HG03066 (cell line): ENCODE results near the gene LUZP4.
"Not testable (repeated sequence)": the region's sequence is repeated elsewhere in the genome, so short reads cannot be mapped to it uniquely, and the experiment has no call there.

Source experiments
- ATAC-seq: cut with Tn5 transposase; IDR thresholded peaks from one replicate; pipeline ENCODE4 v1.9.1; 2021; ENCODE audit warnings: low read depth; ENCODE audit not compliant: unreplicated experiment

The LUZP4 gene, protein sequence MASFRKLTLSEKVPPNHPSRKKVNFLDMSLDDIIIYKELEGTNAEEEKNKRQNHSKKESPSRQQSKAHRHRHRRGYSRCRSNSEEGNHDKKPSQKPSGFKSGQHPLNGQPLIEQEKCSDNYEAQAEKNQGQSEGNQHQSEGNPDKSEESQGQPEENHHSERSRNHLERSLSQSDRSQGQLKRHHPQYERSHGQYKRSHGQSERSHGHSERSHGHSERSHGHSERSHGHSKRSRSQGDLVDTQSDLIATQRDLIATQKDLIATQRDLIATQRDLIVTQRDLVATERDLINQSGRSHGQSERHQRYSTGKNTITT

DNA sequence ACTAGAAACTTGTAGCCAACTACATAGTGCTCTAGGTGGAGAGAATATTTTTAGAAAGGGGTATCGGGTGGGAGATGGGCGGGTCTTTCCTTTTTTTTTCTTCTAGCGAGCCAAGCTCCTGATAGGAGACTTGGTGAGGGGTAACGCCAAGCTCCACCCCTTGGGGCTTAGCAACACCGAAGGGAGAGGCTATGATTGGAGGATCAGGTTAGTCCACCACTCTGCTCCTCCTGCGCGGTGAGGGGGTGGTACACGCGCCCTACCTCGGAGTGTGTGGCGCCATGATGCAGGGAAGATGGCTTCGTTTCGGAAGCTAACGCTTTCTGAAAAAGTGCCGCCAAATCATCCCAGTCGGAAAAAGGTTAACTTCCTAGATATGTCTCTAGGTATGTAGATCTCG is at the start of gene LUZP4:
Gene LUZP4, plus strand, starts transcription at position 251 of the 400 bp plus-strand sequence. Its CDS starts 45 bp downstream, at position 296.
- ATAC-seq, result no peak

DNA sequence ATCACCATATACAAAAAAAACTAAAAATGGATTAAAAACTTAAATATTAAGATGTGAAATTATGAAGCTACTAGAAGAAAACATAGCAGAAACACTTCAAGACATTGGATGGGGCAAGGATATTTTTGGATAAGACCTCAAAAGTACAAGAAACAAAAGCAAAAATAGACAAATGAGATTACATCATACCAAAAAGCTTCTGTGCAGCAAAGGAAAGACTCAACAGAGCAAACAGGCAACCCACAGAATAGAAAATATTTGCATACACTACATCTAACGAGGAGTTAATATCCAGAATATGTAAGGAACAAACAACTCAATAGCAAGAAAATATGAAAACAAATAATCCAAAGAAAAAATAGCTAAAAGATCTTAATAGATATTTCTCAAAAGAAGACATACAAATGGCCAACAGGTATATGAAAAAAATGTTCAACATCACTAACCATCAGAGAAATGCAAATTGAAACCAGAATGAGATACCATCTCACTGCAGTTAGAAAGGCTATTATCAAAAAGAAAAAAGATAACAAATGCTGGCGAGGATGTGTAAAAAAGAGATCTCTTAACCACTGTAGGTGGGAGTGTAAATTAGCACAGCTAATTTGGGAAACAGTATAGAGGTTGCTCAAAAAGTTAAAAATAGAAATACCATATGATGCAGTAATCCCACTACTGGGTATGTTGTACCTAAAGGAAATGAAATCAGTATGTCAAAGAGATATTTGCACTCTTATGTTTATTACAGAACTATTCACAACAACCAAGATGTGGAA is 37.9 kb upstream of the LUZP4 start:
- ATAC-seq, result no peak

DNA sequence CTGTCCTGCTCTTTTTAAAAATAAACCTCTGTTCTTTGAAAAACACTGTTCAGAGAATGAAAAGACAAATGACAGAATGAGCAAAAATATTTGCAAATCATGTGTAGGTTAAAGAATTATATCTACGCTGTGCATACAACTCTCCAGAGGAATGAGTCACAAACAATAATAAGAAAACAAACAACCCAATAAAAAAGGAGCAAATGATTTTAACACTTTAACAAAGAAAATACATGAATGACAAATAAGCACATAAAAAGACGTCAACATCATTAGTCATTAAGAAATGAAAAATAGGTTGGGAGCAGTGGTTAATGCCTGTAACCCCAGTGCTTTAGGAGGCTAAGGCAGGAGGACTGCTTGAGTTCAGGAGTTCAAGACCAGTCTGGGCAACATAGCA is 34.5 kb upstream of the LUZP4 start:
- ATAC-seq, result no peak

DNA sequence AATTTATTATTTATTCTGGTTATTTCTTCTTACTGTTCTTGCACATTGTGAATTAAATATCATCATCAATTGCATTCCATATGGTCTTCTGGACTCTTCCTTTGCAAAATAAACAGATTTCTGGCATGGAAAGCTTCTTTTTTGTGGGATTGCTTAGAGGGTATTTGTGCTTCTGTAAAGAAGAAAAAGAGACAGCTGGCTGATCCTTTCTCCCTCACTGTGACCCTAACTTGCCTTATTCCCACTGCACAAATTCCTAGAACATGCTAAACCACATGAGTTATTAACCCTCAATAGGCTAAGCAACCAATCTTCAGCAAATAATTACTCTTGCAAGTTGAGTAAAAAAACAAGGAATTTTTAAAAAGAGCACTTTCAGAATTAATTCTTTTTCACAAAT is 31.8 kb upstream of the LUZP4 start:
- no peak for ATAC-seq

DNA sequence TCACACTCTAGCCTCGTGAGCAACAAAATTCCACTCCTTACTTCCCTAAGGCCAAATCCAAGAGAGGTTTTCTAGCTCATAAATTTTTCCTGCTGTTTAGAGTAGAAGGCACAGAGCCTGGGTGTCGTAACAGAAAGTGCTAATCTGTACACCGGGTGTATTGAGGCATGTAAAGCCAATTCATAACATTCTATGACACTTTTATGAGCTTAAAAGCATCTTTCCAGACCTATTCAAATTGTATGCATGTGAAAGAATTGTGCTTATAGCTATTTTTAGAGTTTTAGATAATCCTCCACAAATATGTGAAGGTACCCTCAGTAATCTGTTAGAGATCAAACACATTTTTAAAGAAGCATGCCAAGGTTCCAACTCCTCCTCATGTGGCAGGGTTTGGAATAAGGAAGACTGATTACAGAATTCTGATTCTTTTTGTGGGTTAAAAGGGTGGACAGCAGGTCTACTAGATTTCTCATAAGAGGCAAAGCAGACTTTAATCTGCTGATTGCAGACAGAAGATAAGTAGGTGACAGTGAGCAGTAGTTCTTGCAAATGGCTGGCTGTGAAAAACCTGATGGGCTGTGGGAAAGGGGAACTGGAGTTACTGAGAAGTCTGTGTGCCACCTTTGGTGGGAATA is 30.2 kb upstream of the LUZP4 start:
- ATAC-seq, result no peak

DNA sequence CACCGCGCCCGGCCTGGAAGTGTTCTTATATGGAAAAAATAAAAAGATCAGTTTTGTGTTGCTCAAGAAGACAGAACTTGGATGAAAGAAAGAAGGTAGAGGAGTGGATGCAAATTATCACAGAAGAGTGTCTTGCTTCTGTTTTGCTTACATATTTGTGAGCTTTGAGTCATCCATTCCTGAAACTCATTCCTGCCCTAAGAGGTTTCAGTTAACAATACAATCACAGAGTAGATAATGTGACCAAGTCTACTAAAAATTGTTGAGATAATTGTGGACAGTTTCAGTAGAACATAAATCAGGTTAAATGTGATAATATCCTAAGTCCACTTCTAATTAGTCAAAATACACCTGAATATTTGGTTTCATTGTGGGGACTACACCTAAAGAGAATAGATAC is 29.2 kb upstream of the LUZP4 start:
- ATAC-seq, result no peak

DNA sequence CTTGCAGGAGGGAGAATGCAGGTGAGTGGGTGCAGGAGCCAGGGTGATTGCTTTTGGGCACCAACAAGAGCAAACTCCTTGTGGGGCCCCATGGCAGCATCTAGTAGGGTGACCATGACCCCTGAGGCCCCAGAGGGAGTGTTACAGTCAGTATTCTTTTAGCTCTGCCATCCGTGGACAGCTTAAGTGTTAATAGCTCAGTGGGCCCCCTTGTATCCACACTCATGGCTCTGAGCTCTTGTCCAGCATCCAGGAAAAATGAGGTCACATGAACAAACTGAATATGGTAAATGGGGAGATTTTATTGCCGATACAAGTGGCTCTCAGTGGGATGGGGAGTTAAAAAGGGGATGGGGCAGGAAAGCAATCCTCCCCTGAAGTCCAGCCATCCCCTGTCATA is 28.4 kb upstream of the LUZP4 start:
- ATAC-seq, result no peak

DNA sequence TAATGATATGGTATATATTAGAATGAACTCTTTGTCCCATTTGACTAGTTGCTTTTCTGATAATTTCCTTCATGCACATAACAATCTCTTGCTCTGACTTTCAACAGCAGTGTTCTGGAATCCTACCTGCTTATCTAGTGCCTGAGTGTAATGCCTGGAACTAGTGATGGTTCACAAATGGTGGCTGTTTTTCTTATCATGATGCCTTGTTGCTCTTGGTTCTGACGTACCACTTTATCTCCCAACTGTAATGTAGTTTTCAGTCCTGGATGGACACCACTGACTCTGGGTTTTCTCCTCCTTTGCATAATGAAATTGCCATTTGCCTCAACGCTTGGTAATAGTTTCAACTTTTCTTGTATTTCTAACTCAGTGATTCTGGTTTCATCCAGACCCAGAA is 25.5 kb upstream of the LUZP4 start:
- no peak for ATAC-seq

DNA sequence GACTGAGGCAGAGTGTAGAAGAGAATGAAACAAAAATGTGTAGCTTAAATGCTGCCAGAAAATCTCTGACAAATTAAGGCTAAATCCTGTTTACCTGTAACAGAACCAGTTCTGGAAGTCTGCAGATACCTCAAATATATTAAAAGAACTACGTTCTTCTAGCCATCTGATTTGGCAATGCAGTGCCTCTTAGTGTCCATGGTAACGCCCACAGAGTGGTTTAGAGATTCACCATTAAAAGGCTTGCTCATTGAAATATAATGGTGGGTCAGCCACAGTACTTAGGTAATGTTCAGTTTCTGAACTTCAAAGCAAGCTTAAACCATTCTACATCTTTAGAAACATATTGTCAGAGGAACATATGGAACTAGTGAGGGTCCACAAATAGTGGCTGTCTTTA is 23.2 kb upstream of the LUZP4 start:
- no peak for ATAC-seq

DNA sequence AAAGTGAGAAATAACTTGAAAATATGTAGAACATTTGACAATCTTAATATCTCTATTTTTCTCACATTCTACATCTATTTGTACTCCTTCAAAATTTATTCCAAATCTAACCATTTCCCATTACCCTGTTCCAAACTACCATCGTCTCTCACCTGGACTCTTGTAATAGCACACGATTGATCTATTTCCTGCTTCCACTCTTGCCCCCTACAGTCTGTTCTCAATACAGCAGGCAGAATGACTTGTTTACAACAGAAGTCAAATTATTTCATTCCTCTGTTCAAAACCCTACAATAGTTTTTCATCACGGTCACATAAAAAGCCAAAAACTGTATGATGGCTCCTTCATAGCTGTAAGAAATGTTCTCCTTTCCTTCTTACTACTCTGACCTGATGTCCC is 21.1 kb upstream of the LUZP4 start:
- no peak for ATAC-seq

DNA sequence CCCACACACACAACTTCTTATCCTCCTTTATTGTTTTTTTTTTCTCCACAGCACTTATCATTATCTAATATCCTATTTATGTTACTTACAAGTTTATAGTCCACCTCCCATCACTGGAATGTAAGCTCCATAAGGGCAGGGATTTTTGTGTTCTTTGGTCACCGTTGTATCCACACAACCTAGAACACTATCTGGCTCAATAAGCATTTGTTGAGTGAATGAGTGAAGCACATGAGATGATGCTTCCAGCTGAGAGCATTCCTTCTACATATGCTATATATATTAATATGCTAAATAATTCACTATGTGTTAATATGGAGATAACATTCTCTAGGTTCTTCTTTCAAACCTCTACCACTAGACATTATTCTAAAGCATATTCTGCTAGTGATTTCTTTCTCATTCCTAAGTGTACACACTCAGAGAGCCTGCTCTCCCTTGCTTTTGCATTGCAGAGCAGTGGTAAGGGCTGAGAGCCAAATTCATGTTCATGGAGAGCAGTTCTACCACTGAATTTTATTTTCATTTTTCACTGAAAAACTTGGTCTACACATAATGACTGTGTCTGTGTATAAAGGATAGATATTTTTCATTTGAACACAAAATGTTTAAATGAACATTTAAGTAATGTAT is 20.3 kb upstream of the LUZP4 start:
- no peak for ATAC-seq

DNA sequence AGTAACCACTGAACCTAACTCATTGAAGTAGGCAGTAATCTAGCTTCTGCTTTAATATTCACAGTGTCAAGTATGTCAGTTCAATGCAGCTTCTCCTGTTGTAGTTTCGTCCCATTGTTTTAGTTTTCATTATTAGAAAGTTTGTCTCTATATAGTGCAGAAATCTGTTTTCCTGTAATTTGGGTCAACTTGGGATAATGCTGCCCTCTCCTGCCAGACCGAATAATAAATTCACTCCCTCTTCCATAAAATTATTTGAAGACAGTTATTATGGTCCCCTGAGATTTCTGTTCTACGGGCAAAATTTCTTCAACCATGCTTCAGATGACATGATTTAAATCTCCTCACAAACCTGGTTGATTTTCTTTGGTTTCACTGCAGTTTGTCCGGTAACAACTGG is 4.6 kb upstream of the LUZP4 start:
- ATAC-seq, result no peak

DNA sequence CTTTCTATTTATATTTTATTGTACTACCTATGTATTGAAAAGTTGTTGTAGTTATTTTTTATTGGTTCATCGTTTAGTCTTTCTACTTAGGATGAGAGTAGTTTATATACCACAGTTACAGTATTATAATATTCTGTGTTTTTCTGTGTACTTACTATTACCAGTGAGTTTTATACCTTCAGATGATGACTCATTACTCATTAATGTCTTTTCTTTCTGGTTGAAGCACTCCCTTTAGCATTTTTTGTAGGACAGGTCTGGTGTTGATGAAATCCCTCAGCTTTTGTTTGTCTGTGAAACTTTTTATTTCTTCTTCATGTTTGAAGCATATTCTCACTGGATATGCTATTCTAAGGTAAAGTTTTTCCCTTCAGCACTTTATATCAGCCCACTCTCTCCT is 7.7 kb downstream of the LUZP4 start:
- no peak for ATAC-seq

DNA sequence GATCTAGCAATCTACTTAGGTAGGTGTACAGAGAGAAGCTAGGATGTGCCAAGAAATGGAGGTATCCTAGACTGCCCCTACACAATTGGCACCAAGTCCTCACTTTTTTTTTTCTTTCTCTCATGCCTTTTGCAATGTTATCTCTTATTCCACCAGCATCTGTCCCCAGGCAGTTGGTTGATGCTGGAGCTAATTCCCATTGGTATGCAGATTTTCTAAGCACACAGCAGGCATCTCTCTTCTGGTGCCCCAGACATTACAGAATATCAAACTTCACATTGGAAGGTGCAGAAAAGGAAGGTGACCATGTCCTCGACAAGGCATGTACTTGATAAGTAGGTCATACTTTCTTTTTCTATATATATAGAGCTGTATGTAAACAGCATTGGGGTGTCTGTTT is 21.6 kb downstream of the LUZP4 start:
- no peak for ATAC-seq

DNA sequence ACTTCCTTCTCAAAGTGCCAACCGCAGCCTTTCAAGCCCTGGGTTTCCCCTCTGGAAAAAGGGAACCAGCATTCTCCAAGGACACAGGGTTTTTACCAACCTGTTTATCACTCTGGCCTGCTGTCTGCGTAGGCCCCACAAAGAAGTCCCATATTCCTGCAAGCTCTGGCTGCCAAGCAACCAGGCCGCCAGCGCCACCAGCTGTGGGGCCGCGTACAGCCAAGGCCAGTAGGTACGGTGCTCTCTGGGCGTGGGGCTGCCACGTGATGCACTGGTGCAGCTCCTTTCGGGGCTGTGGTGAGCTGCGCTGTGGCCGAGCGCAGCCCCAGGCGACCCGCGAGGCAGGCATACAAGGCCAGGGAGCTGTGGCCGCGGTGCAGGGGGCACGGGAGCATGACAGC is 22.1 kb downstream of the LUZP4 start:
- no peak for ATAC-seq

DNA sequence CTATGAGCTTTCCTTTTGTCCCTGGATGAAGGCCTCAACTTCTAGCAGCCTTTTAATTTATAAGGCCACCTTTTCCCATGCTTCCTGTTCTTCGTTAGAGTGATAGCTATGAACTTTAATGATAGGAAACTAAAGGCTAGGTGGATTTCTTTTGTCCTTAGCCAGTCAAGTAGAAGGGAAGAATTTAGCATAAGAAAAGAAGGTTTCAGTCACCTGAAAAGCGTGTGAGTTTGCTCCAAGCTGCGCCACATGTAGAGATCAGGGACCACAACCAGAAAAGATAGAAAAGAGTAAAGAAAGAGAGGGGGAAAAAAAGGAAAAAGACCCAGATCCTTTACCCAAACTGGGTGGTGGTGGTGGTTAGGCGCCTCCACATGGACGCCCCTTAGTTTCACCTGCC is 28.6 kb downstream of the LUZP4 start:
- no peak for ATAC-seq

DNA sequence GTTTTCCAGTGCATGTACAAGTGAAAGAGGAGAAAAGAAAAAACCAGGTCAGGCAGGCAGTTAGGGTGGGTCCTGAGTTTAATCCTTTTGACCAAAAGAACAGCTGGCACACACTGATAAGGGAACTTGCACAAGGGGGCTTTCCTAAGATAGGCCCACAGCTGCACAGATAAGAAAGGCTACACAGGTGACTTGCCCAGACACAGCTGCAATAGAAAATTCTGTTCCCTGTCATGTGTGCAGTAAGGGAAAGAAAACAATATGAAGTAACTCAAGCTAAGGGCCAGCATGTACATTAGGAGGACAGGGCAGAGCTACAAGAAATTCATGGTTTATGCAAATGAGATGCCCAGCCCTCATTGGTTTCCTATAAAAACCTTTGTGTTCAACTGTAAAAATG is 32.9 kb downstream of the LUZP4 start:
- ATAC-seq, result no peak

DNA sequence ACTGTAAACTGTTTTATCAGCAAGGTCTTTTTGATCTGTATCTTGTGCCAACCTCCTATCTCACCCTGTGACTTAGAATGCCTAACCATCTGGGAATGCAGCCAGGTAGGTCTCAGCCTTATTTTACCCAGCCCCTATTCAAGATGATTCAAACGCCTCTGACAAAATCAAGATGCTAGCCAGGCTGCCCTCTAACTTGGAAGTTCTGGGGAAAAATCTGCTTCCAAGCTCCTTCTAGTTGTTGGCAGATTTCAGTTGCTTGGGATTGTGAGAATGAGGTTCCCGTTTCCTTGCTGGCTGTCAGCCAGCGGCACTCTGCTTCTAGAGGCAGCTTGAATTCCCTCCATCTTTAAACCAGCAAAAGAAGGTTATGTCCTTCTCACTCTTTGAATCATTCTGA is 34.7 kb downstream of the LUZP4 start:
- no peak for ATAC-seq

DNA sequence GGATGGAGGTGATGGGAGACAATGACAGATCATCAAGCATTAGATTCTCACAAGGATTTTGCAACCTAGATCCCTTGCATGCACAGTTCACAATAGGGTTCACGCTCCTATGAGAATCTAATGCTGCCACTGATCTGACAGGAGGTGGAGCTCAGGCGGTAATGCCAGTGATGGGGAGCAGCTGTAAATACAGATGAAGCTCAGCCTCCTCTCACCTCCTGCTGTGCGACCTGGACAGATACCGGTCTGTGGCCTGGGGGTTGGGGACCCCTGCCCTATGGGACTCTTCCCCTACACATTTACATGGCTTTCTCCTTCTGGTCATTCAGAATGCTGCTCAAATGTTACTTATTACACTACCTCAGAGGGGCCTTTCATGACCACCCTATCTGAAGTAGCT is 39.8 kb downstream of the LUZP4 start:
- ATAC-seq, result not testable (repeated sequence)

DNA sequence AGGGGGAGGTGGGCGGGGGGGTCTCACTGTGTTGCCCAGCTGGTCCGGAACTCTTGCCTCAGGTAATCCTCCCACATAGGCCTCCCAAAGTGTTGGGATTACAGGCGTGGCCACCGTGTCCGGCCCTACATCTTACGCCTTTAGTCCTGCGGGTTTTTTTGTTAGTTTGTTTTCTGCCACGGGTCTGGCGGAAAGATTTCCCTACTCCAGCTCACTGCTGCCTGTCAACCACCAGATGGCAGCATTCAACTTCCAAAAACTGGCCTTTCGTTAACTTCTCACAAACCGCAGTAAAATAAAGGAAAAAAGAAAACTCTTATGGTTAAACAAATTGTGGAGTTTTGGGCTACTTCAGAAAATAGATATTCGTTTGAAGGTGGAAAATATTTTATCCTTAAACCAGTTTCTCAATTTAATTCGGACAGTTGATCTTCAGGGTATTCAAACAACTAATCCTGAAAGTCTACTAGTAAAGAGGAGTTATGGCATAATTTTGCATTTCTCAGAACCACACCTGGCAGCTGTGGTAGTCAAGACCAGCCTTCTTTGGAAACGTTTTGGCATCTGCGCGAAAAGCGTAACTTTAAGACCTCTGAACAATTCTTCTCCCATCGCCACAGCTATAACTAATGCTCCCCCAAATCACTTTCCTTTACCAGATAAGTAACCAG is 41.1 kb downstream of the LUZP4 start:
- no peak for ATAC-seq

DNA sequence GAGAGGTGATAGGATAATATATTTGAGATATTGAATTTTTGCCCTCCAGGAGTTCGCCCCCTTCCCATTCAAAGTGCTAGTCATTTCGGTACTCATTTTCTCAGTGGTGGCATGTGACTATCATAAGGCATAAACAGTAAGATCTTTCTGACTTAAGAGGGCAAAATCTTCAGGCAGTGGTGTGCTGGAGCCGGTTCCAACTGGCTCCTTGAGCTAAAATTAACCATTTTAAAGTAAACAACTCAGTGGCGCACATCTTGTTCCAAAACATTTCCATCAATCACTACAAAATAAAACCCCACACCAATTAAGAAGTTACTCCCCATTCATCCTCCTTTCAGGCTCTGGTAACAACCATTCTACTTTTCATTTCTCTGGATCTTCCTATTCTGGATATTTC is 43.3 kb downstream of the LUZP4 start:
- no peak for ATAC-seq
